Inflammatory macrophage treated with lipopolysaccharide for 4 hours (primary cell): ENCODE results near the gene MAML3.

Experiments
- DNase-seq: peaks from one replicate; pipeline ENCODE4 v3.0.0-alpha.2; 2020

The MAML3 gene

DNA sequence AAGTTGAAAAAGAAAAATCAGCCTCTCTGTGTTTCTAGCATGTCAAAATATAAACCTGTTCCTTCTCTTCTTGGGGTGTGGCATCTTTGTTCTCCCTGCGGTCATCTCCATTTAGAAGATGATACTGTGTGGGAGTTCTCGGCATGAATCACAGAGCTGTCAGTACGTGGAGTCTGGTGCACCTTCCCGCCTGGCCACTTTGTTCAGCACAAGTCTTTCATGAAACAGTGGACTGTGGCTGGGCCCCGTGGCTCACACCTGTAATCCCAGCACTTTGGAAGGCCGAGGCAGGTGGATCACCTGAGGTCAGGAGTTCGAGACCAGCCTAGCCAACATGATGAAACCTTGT is 166.5 kb downstream of the MAML3 start:
- peak; percentile 33 for DNase-seq

DNA sequence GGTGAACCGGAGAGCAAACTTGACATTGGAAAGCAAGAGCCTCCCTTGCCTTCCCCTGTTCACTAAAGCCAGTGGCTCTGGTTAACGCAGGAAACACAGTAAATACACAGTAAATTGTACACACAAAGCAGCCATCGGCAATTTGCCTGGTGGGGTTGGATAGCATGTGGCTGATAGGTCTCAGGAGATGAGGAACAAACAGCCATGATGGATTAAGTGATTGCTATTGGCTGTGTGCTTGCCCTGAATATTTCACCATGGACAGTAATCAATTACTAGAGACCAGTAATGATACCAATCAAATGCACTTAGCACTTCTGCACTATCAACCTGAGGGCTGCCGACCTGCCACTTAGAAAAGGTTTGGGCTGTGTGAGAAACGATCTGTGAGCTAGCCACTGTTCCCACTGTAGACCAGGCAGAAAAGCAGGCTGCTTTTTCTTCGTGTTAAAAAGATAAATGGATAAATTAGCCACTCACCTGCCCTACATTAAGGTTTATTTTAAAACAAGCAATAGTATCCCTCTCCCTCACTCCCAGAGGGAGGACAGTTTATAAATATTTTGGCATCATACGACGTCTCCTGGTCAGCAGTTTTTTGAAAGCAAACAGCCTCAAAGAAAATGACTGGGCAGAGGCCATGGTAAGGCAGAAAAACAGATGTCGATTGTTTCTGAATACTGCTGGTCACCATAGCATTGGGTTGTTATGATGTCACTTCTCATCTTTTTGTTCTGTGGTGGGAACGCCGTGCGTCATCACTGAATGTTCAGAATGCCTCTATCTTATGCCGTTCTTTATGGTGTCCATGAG is 167.1 kb downstream of the MAML3 start:
- no peak for DNase-seq

GRCh38 chr4:139986106-139986505 is 167.9 kb downstream of the MAML3 start:
- no peak for DNase-seq

DNA sequence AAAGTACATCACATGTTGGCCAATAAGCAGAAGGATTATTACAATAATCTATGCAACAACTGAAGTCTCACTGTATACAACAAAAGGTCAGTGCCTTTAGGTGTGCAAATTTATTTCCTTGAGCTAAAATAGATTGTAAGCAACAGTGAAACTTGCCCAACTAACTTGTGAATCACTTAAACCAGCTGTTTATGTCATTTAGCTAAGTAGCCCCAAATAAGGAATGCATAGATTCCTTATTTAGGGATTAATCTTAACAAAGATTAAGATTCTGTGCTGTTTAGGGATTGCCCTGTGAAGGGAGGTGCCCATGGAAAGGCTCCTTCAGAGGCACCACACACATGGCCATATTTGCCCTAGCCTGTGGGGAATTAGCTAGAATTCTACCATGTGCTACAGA is 168.6 kb downstream of the MAML3 start:
- DNase-seq, result peak; percentile 24

GRCh38 chr4:139984471-139984870 is 169.5 kb downstream of the MAML3 start:
- DNase-seq, result peak; percentile 54

- peak; percentile 86 for DNase-seq
Observed at GRCh38 chr4:139978692-139979091, 175.3 kb downstream of the MAML3 start.

- DNase-seq, result no peak
Observed at GRCh38 chr4:139977838-139978609, 176.0 kb downstream of the MAML3 start.

GRCh38 chr4:139975830-139976272 is 178.1 kb downstream of the MAML3 start:
- DNase-seq, result peak; percentile 91

- DNase-seq, result no peak
Observed at GRCh38 chr4:139973616-139974015, 180.4 kb downstream of the MAML3 start.

DNA sequence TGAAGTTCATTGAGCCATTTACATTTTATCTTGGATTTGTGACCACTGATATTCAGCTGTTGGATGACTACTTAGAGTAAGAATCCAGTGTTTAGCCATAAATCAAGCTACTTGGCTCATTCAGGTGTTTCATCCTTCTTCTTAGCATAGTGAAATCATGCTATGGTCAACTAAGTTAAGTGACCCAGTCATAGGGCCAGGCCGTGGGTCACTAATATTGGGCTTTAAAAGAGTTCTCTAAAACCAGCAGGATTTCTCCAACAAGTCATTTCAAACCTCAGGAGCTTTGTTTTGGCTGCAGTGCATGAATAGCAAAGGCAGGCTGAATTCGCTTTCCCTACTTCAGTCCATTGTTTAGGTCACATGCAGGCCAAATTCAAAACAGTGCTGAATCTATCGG is 181.0 kb downstream of the MAML3 start:
- DNase-seq, result no peak

DNA sequence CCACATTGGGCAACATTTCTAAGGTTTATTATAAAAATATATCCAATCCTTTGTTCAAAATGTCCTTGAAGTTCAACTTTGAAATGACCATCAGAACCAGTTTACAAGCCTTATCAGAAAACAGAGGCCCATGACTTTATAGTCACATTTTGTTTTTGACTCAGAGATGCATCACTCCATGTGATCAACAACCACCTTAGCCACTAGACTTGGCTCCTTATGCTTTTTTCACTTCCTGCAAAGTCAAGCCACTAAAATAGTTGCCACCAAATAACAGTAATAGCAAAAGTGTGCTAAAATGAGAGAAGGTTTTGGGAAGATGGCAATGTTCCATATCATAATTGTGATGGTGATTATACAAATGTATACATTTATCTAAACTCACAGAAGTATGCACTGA is 181.7 kb downstream of the MAML3 start:
- peak; percentile 55 for DNase-seq

GRCh38 chr4:139971111-139971510 is 182.9 kb downstream of the MAML3 start:
- peak; percentile 32 for DNase-seq

DNA sequence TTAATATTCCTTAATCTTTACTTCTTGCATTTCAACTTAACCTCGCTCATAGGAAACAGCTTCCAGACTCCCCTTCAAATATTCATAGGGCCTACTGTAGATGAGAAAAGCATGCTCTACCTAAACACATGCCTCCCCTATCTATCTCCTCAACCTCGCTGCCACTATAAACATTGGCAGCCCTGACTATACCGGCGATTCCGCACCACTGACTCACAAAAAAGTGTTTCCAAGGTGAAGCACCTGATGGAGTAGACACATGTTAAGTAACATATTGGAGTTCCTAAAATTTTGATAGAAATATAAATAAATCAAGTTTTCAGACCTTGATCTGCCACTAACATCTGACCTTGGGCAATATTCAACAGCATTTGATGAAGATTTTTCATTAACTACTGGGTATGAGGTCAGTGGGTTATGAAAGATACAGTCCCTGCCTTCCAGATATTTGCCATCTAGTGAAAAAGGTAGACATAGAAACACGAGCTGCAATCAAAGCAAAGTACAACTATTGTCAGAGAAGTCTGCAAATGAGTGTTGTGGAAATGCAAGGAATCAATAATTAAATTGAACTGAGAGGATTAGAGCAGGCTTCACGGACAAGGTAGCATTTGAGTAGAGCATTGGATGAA is 184.2 kb downstream of the MAML3 start:
- DNase-seq, result no peak

DNA sequence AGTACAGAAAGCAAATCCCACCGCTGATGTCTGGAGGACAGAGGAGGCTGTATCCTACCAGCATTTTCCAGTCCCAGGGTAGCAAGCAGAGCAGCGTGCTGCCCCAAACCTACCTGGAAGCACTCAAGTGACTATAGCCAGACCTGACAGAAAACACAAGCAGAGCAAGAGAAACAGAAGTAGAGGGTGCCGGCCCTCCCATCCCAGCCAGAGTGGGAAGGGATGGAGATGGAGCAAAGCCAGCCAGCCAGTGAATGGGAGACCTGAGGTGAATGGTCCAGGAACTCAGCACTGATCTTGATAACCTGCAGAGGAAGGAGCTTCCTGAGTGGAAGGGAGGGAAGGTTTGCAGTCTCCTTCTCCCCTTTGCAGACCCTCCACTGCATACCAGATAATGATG is 185.2 kb downstream of the MAML3 start:
- no peak for DNase-seq

GRCh38 chr4:139966383-139966782 is 187.6 kb downstream of the MAML3 start:
- no peak for DNase-seq

GRCh38 chr4:139965789-139966188 is 188.2 kb downstream of the MAML3 start:
- DNase-seq, result no peak

GRCh38 chr4:139963708-139964107 is 190.3 kb downstream of the MAML3 start:
- DNase-seq, result no peak

DNA sequence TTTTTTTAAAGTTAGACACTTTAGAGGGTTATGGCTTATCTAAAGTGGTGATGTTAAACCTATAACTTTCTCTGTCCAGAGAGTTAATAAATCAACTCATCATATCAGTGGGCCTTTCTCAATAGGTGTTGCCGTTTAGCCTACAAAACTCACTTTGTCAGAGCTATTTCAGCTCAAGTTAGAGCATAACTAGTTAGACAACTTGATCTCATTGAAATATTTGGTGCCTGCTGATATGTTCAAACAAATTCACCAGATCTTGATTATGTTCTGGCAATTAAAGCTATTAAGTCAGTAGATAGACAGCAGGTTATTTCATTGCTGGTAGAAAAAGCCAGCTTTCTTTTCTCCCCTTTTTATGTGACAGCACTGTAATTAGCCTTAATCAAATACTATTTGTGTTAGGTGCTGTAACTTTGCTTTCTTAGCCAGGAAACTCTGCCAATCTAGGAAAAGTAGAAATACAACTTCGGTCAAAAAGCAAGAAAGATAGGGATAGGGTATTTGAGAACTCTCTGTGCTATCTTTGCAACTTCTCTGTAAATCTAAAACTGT is 191.8 kb downstream of the MAML3 start:
- no peak for DNase-seq

GRCh38 chr4:139961344-139961946 is 192.5 kb downstream of the MAML3 start:
- peak; percentile 34 for DNase-seq

DNA sequence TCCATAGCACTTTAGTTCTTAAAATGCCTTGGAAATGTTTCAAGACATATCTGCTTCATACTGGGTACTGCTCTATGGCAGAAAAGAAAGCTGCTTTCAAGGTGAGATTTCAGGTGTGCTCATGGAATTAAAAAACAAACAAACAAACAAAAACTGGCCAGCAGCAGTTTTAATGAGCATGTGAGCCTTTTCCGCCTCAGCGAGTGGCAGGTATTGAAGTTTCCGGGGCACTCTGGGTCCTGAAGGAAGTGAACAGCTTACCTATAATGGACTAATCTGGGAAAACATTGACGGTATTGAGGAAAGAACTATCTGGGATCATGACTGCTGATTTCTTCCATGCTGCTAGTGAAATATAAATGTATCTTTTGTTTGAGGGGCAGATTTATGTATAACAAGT is 194.6 kb downstream of the MAML3 start:
- no peak for DNase-seq

- no peak for DNase-seq
Observed at GRCh38 chr4:139958739-139959098, 195.3 kb downstream of the MAML3 start.

DNA sequence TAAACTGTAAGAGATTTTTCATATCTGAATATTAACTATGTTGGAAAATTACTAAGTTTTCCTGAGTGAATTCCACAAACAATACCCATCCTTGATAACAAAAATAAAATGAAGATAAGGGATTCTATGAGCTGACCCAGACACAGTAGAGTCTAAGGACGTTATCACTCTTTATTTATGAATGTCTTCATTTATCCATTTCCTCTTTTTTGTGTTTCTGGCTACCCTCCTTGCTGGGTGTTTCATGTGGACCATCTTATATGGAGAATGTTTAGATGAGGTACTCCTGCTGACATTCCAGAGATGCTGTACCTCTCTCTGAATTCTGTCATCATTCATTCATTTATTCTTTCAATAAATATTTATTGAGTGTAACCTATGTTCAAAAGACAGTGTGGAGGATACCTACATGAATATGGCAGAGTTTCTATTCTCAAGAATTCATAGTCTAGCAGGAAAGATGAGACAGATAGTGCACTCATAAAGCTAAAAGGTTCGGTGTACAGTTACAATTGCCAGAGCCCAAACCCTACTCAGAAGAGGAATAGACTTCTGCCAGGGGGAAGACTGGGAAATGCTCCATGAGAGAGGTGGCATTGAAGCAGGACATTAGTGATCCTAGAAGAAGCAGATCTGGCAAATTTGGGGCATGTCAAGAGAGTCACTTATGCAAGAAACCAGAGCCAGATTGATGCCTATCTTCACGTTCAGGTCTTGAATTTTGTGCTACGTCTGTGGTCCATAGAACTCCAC is 195.8 kb downstream of the MAML3 start:
- no peak for DNase-seq
